GM10266 (cell line): ENCODE data around the gene ITSN1.
"Not testable (repeated sequence)": the region's sequence is repeated elsewhere in the genome, so short reads cannot be mapped to it uniquely, and the experiment has no call there.

ENCODE experiments used
- DNase-seq: peaks from one replicate; pipeline ENCODE4 v3.0.0; 2012; ENCODE audit errors: extremely low spot score
- CTCF ChIP-seq: IDR thresholded peaks from 2 replicates; pipeline ENCODE4 v1.5.1; 2012; ENCODE audit warnings: mild to moderate bottlenecking, low read depth; ENCODE audit not compliant: control insufficient read depth, insufficient read depth; ENCODE audit errors: missing control alignments

Gene ITSN1

DNA sequence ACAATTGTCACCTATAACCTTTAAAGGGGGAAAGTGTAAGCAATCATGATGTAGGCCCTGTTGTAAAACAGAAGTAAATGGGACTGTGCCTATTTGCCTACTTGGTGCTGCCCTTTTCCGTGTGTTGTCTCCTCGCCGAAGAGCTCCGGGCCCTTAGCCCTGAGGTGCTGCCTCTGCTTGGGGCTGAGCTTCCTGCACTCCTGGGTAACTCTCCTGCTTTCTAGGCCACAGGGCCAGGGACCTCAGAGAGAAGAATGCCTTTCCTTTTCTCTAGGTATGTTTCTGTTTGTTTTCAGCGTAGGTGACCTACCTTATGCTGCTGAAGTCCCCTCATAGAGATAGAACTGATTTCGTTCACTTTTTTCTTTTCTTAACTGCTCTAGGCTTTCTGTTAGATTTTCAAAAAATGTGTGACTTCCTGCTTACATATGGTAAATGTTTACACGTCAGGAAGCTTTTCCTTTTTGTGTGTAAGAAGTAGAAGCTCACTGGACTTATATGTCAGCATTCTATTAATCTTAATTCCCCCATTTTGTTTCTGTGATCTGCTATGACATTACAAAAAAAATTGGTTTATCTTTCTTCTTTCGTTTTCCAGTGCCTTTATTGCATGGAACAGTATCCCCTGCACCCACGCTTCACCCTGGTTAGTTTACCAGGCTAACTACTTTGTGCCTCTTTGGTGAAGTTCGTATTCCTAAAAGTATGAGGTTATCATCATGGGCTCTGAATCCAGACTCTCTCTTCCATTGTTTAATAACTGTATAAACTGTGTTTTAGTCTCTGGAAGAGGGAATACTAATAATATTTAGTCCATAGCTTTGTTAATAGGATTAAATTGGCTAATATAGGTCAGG, 61.7 kb downstream of the ITSN1 start:
- no peak for DNase-seq
- no peak for TF ChIP-seq CTCF

GRCh38 chr21:33707846-33708245, 65.5 kb downstream of the ITSN1 start:
- TF ChIP-seq CTCF: no peak
- no peak for DNase-seq

DNA sequence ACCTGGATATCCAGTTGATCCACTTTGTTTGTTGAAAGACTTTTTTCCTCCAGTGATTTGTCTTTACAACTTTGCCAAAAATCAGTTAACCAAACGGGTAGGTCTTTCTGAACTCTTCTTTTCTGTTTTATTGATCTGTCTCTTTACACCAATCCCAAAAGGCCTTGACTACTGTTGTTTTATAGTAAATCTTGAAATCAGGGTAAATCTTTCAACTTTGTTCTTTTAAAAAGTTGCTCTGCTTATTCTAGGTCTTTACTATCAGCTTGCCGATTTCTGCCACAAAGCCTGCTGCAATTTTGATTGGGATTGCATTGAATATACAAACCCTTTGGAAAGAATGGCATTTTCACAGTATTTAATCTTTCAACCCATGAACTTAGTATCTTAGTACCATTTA, 66.6 kb downstream of the ITSN1 start:
- DNase-seq: no peak
- no peak for TF ChIP-seq CTCF

GRCh38 chr21:33712022-33712803, 69.9 kb downstream of the ITSN1 start:
- no peak for DNase-seq
- no peak for TF ChIP-seq CTCF

DNA sequence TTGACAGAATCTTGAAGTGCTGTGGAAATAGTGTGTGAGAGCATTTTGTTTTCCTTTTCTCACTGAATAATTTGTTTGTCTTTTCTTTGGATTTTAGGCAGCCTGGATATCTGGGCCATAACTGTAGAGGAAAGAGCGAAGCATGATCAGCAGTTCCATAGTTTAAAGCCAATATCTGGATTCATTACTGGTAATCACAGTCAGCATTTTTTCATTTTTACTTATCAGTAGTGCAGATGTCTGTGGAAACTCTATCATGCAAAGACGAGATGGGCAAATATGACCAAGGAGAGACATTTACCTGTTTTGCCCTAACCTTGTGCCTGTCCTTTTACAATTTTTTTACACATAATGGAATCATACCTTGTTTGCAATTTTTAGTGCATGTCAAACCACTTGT, 78.8 kb downstream of the ITSN1 start:
- no peak for TF ChIP-seq CTCF
- no peak for DNase-seq

DNA sequence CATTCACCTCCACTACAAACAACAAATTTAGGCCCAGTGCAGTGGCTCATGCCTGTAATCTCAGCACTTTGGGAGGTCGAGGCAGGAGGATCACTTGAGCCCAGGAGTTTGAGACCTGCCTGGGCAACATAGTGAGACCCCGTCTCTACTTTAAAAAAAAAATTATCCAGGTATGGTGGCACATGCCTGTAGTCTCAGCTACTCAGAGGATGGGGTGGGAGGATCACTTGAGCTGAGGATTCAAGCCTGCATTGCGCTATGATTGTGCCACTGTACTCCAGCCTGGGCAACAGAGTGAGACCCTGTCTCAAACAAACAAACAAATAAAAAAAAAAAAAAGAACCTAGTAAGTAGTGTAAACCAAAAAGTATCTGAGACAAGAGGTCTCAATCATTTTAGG, 86.8 kb downstream of the ITSN1 start:
- DNase-seq: not testable (repeated sequence)

DNA sequence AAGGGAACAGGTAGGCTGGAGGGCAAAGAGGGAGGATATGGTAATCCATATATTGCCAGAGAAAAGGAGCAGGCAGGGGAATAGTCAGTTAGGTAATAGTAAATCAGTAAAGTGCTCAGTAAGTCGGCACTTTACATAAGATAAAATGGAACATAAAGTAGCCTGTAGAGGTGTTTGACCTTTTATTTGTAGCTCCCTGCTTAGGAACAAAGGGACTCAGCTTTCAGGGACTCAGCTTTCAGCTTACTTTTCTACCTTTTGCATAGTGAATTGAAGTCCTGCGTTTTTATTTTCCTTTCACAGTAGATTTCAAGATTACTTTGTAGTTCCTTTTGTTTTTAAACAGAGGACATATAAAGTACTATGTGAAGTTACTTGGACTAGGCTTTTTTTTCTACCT, 87.3 kb downstream of the ITSN1 start:
- TF ChIP-seq CTCF: no peak
- DNase-seq: no peak
